Measurements from ENCODE around the gene MAST3.

The MAST3 gene

GRCh38 chr19:18191640-18192062 is 94.1 kb downstream of the MAST3 start:
- peak overlapping the region; percentile 42 for H3K4me3 ChIP-seq (replicated peaks; ENCODE audit: low read depth, low read length)
- DNase-seq (ENCODE audit: extremely low read depth, insufficient read length) = no peak
- H3K36me3 ChIP-seq (ENCODE audit: control insufficient read depth, insufficient read depth, low read length) = peaks cover 6% of the 10 kb centered on the region
- TF ChIP-seq, protein P1, sequence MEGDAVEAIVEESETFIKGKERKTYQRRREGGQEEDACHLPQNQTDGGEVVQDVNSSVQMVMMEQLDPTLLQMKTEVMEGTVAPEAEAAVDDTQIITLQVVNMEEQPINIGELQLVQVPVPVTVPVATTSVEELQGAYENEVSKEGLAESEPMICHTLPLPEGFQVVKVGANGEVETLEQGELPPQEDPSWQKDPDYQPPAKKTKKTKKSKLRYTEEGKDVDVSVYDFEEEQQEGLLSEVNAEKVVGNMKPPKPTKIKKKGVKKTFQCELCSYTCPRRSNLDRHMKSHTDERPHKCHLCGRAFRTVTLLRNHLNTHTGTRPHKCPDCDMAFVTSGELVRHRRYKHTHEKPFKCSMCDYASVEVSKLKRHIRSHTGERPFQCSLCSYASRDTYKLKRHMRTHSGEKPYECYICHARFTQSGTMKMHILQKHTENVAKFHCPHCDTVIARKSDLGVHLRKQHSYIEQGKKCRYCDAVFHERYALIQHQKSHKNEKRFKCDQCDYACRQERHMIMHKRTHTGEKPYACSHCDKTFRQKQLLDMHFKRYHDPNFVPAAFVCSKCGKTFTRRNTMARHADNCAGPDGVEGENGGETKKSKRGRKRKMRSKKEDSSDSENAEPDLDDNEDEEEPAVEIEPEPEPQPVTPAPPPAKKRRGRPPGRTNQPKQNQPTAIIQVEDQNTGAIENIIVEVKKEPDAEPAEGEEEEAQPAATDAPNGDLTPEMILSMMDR (IDR thresholded peaks at IDR 0.05; ENCODE audit: insufficient read depth, low read length, poor library complexity, severe bottlenecking) = no peak
- no peaks in the 10 kb centered on the region for H3K27me3 ChIP-seq (replicated peaks; ENCODE audit: control insufficient read depth, insufficient read depth, low read length)

DNA sequence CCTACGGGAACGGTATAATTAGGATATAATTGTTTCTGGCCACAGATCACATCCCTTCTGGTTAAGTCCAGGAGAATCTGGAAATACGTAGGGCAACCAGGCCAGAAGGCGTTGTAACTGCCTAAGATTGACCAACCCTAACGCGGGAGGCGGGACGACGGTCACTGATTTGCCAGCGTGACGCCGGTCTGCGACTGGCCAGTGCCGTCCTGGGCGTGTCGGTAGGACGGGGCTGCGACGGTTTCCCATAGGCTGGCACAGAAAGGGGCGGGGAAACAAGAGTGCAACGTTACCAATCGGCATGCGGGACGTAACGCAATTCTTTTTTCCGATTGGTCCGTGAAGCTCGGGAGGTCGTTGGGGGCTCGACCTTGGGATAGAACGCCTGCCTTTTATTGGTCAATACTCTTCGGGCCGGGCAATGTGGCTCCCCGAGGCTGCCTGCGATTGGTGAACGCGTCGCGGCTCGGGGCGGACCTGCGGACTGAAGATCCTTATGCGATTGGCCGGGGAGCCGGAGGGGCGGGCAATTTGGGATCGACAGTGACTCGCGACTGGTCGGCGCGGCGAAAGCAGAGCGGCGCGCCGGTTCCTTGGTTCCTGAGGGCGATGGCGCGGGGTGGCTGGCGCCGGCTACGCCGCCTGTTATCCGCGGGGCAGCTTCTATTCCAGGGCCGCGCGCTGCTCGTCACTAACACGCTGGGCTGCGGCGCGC is 95.3 kb downstream of the MAST3 start, which contains the start of gene MPV17L2:
TSS of gene MPV17L2 (plus strand) at position 546 of the 715 bp plus-strand sequence. CDS start at position 610, 64 bp downstream.
- TF ChIP-seq, protein P1 (IDR thresholded peaks at IDR 0.05; ENCODE audit: insufficient read depth, low read length, poor library complexity, severe bottlenecking) = no peak
- DNase-seq (ENCODE audit: extremely low read depth, insufficient read length) = peak; percentile 99
- Histone ChIP-seq H3K4me3 (replicated peaks; ENCODE audit: low read depth, low read length) (peak within 1 kb of the TSS; percentile 70), H3K27me3 (replicated peaks; ENCODE audit: control insufficient read depth, insufficient read depth, low read length) (no peaks in the 10 kb centered on the region), H3K36me3 (ENCODE audit: control insufficient read depth, insufficient read depth, low read length) (peaks cover 9% of the 10 kb centered on the region)

DNA sequence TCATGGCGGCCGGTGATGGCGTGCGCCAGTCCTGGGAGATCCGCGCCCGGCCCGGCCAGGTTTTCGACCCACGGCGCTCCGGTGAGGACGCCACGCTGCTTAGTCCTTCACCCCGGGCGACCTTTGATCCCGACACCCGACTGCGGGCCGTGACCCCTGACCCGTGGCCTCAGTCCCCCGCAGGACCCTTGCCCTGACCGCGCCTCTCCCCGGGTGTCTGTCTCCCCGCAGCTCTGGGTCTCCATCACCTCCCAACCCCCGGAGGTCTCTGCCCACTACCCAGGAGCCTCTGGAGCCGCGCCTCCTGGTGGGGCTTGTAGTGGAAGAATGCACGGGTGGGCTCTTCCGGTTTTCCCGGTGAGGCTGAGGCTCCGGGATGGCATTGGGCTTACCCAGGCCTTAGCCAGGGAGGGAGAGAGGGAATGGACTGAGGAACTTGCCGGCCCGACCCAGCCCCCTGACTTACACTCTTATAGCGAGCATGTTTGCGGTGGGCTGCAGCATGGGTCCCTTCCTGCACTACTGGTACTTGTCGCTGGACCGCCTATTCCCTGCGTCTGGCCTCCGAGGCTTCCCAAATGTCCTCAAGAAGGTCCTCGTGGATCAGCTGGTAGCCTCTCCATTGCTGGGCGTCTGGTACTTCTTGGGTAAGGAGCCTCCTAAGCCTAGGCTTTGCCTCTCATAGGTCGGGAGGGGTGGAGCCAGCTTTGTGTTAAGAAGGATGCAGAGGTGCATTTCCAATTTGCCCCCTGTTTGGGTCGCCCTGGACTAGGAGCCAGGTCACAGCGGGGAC is 96.0 kb downstream of the MAST3 start:
- TF ChIP-seq, protein P1 (IDR thresholded peaks at IDR 0.05; ENCODE audit: insufficient read depth, low read length, poor library complexity, severe bottlenecking) = no peak
- peak overlapping the region; percentile 70 for H3K4me3 ChIP-seq (replicated peaks; ENCODE audit: low read depth, low read length)

DNA sequence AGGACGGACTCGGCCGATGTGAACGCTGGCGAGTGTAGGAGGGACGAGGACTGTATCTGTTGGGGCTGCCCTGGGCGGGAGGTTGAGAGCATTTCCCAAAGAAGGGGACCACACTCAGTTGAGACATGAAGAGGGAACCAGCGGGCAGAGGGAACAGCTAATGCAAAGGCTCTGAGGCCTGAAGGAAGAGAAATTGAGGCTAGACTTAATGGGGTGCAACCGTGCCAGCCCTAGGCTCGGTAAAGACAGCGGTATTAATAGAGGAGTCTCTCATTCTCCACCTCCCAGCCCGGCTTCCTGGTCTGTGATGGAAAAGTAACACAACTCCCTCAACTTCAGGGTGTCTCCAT is 96.6 kb downstream of the MAST3 start:
- TF ChIP-seq, protein P1 (IDR thresholded peaks at IDR 0.05; ENCODE audit: insufficient read depth, low read length, poor library complexity, severe bottlenecking) = no peak
- Histone ChIP-seq H3K4me3 (replicated peaks; ENCODE audit: low read depth, low read length) (peak overlapping the region; percentile 70), H3K36me3 (ENCODE audit: control insufficient read depth, insufficient read depth, low read length) (peaks cover 13% of the 10 kb centered on the region), H3K27me3 (replicated peaks; ENCODE audit: control insufficient read depth, insufficient read depth, low read length) (no peaks in the 10 kb centered on the region)
- no peak for DNase-seq (ENCODE audit: extremely low read depth, insufficient read length)

More for the DNA sequence above, 96.0 kb downstream of the MAST3 start:
- peaks cover 12% of the 10 kb centered on the region for H3K36me3 ChIP-seq (ENCODE audit: control insufficient read depth, insufficient read depth, low read length)
- DNase-seq (ENCODE audit: extremely low read depth, insufficient read length) = no peak
- no peaks in the 10 kb centered on the region for H3K27me3 ChIP-seq (replicated peaks; ENCODE audit: control insufficient read depth, insufficient read depth, low read length)

GRCh38 chr19:18194554-18195238 is 97.1 kb downstream of the MAST3 start:
- Histone ChIP-seq H3K4me3 (replicated peaks; ENCODE audit: low read depth, low read length) (peak overlapping the region; percentile 70), H3K27me3 (replicated peaks; ENCODE audit: control insufficient read depth, insufficient read depth, low read length) (no peaks in the 10 kb centered on the region), H3K36me3 (ENCODE audit: control insufficient read depth, insufficient read depth, low read length) (peaks cover 13% of the 10 kb centered on the region)
- DNase-seq (ENCODE audit: extremely low read depth, insufficient read length) = peak; percentile 65
- TF ChIP-seq, protein P1 (IDR thresholded peaks at IDR 0.05; ENCODE audit: insufficient read depth, low read length, poor library complexity, severe bottlenecking) = no peak
